PC-9 (cell line): Measurements from ENCODE around the gene PRR7. TPM values are rescaled to one million over a fixed set of nuclear protein-coding genes. Genes with fewer than 3 reads are reported as not detected.

ENCODE experiments used
- BruUV-seq: library from RNA; stranded (reverse); fragments of 400-500 nt; replicated peaks from 2 replicates; lab custom pipeline; 2021; lab: Mats Ljungman, UMichigan
- CTCF ChIA-PET: fragments of 300-600 bp; sonication (Branson Sonifier 250); formaldehyde crosslinking; loops from one replicate; lab custom pipeline; 2022; ENCODE audit warnings: antibody characterized with exemption; lab: Charles Lee
- POLR2A ChIA-PET: fragments of 300-600 bp; sonication (Branson Sonifier 250); formaldehyde crosslinking; loops from one replicate; lab custom pipeline; 2022; ENCODE audit warnings: antibody characterized with exemption; ENCODE audit not compliant: unreplicated experiment; lab: Charles Lee
- DNase-seq, 2 experiments: peaks; one replicate each; pipeline versions ENCODE4 v3.0.0 to v3.0.0-alpha.2; 2015 to 2022; ENCODE audit warnings: mixed read lengths in 1 of 2
- H2AFZ ChIP-seq: fragments of 200-600 bp; sonication (generic); 2 replicates; pipeline ENCODE4 v1.8.1; 2017; ENCODE audit warnings: antibody characterized with exemption
- H3F3A ChIP-seq: fragments of 200-600 bp; sonication (generic); 2 replicates; pipeline ENCODE4 v1.8.1; 2017; ENCODE audit warnings: antibody characterized with exemption, mild to moderate bottlenecking, low read depth; ENCODE audit not compliant: insufficient read depth
- H3K27ac ChIP-seq: fragments of 200-600 bp; sonication (generic); 2 replicates; pipeline ENCODE4 v1.6.1; 2016; ENCODE audit warnings: mixed run types
- H3K27me3 ChIP-seq: fragments of 200-600 bp; sonication (generic); 2 replicates; pipeline ENCODE4 v1.6.1; 2016; ENCODE audit warnings: low read depth, mixed run types; ENCODE audit not compliant: insufficient read depth
- H3K36me3 ChIP-seq: fragments of 200-600 bp; sonication (generic); 2 replicates; pipeline ENCODE4 v1.6.1; 2016; ENCODE audit warnings: low read depth, mixed run types
- H3K4me1 ChIP-seq: fragments of 200-600 bp; sonication (generic); replicated peaks from 2 replicates; pipeline ENCODE4 v1.6.1; 2016; ENCODE audit warnings: mixed run types; ENCODE audit not compliant: insufficient read depth
- H3K4me2 ChIP-seq: fragments of 200-600 bp; sonication (generic); 2 replicates; pipeline ENCODE4 v1.6.1; 2017; ENCODE audit warnings: mixed run types
- H3K4me3 ChIP-seq: fragments of 200-600 bp; sonication (generic); 2 replicates; pipeline ENCODE4 v1.6.1; 2016; ENCODE audit warnings: mixed run types
- H3K79me2 ChIP-seq: fragments of 200-600 bp; sonication (generic); 2 replicates; pipeline ENCODE4 v1.6.1; 2017; ENCODE audit warnings: low read depth, mixed run types
- H3K9me2 ChIP-seq: fragments of 200-600 bp; sonication (generic); 2 replicates; pipeline ENCODE4 v1.8.1; 2017; ENCODE audit warnings: mild to moderate bottlenecking; ENCODE audit not compliant: insufficient read depth
- H3K9me3 ChIP-seq: fragments of 200-600 bp; sonication (generic); 2 replicates; pipeline ENCODE4 v1.8.1; 2016; ENCODE audit warnings: low read depth; ENCODE audit not compliant: insufficient read depth
- H4K20me1 ChIP-seq: fragments of 200-600 bp; sonication (generic); 2 replicates; pipeline ENCODE4 v1.8.1; 2017; ENCODE audit not compliant: insufficient read depth
- EZH2 ChIP-seq: fragments of 200-600 bp; sonication (generic); IDR thresholded peaks from 2 replicates; pipeline ENCODE4 v1.8.0; 2017; ENCODE audit warnings: antibody characterized with exemption, low read depth
- intact Hi-C: fragments of 100-400 bp; cut with micrococcal nuclease; formaldehyde crosslinking; loops from one replicate; pipeline ENCODE4 v1.10.0; 2022; ENCODE audit not compliant: unreplicated experiment
- total RNA-seq: library from RNA; stranded (reverse); gene quantifications from 2 replicates; pipeline ENCODE4 v1.2.3, GENCODE V29; 2021
- TF ChIP-seq, protein P1 (sequence below): fragments of 200-600 bp; sonication (generic); conservative IDR thresholded peaks from 2 replicates; pipeline ENCODE4 v1.6.1; 2017; ENCODE audit warnings: mixed run types, antibody characterized with exemption, mild to moderate bottlenecking, moderate library complexity

The PRR7 gene
- total RNA-seq, 1 experiment from 2014 or later, result 22.2 TPM

DNA sequence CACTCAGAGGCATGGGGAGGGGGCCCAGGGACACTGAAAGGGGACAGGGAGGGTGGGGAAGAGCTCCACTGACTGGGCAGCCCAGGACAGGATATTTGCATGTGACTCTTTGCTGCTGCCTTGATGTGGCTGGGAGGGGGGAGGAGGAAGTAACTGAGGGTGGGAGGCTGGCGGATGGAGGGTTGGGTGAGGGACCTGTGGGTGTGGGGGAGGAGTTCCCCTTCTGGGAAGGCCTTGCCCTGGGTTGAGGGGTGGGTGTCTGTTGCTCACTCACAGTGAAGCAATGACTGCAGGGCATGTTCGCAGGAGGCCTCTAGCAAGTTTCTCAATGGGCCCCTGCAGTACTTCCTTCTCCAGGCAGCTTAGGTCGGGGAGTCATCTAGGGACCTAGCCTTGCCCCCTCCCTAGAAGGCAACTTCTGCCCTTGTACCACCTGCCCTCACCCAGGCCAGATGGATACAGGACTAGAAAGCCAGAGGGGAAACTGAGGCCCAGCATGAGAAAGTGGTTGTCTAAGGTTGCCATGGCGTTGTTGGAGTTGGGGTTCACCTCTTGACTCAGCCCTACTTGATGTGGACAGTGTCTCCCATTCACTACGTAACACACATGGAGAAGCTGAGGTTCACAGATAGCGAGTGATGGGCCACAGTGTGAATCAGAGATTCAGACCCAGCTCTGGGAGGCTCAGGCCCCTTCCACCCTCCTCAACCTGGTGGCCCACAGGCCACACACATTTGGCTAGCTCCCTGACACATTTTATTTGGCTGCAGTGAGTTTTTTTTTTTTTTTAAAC is 17.2 kb upstream of the PRR7 start:
- POLR2A ChIA-PET, result no interaction called here
- intact Hi-C loops, result no loop called here

DNA sequence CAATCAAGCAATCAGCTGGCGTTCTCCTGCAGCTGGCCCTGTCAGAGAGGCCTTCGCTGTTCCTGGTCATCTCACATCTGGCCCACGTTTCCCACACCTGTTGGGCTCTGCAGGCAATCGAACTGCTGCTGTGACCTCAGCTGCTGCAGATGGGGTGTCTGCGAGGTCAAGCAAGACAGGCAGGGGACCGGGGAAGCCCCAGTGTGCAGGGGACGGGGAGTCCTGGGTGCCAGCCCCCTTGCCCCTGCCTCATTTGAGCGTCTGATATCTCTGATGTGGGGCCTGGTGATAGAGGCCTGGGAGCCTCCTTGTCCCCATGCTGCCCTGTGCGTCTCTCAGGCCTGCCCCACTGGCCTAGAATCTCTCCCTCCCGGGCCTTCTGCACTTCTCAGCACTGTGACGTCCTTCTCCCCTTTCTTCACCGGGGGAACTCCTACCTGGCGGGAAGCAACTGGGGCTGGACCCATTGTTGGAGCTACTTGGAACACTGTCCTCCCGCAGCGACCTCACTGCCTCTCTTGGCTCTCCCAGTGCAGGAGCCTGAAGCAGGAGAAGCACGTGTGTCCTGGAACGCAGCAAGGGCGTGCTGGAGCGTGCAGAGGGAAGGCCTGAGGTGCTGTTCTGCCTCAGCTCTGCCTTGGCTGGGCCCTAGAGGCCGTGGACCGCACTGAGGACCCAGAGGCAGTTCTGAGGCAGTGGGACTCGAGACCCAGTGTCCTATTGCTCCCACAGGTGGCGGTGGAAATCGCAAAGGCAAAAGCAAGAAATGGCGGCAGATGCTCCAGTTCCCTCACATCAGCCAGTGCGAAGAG is 16.3 kb upstream of the PRR7 start:
- CTCF ChIA-PET, result no interaction called here
- Histone ChIP-seq H3K4me3 (no peak overlapping the region), H3K27me3 (no peaks in the 10 kb centered on the region), H3K79me2 (peaks cover 35% of the 10 kb centered on the region), H3K9me3 (no peaks in the 10 kb centered on the region), H2AFZ (no peak overlapping the region), H3K4me1 (peaks cover 18% of the 10 kb centered on the region), H3F3A (peaks cover 11% of the 10 kb centered on the region; the same call in 1 of the 2 replicates), H3K27ac (no peak overlapping the region), H3K36me3 (no peaks in the 10 kb centered on the region), H3K9me2 (no peaks in the 10 kb centered on the region), H4K20me1 (peaks cover 29% of the 10 kb centered on the region), H3K4me2 (no peak overlapping the region)
- intact Hi-C loops, result no loop called here
- BruUV-seq, result no TSS peak
- DNase-seq, result no peak
- POLR2A ChIA-PET, result no interaction called here
- no peak for TF ChIP-seq EZH2
- TF ChIP-seq, protein P1, sequence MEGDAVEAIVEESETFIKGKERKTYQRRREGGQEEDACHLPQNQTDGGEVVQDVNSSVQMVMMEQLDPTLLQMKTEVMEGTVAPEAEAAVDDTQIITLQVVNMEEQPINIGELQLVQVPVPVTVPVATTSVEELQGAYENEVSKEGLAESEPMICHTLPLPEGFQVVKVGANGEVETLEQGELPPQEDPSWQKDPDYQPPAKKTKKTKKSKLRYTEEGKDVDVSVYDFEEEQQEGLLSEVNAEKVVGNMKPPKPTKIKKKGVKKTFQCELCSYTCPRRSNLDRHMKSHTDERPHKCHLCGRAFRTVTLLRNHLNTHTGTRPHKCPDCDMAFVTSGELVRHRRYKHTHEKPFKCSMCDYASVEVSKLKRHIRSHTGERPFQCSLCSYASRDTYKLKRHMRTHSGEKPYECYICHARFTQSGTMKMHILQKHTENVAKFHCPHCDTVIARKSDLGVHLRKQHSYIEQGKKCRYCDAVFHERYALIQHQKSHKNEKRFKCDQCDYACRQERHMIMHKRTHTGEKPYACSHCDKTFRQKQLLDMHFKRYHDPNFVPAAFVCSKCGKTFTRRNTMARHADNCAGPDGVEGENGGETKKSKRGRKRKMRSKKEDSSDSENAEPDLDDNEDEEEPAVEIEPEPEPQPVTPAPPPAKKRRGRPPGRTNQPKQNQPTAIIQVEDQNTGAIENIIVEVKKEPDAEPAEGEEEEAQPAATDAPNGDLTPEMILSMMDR, result no peak

More for the DNA sequence above, 17.2 kb upstream of the PRR7 start:
- Histone ChIP-seq H3K79me2 (peaks cover 35% of the 10 kb centered on the region), H2AFZ (no peak overlapping the region), H3K4me2 (no peak overlapping the region), H3K36me3 (no peaks in the 10 kb centered on the region), H4K20me1 (peaks cover 29% of the 10 kb centered on the region), H3K9me3 (no peaks in the 10 kb centered on the region), H3K9me2 (no peaks in the 10 kb centered on the region), H3F3A (peaks cover 10% of the 10 kb centered on the region; the same call in 1 of the 2 replicates), H3K27me3 (no peaks in the 10 kb centered on the region), H3K4me3 (no peak overlapping the region), H3K27ac (no peak overlapping the region), H3K4me1 (peaks cover 23% of the 10 kb centered on the region)
- TF ChIP-seq, protein P1, result no peak
- TF ChIP-seq EZH2, result no peak
- DNase-seq, result no peak
- no TSS peak for BruUV-seq
- CTCF ChIA-PET, result no interaction called here

DNA sequence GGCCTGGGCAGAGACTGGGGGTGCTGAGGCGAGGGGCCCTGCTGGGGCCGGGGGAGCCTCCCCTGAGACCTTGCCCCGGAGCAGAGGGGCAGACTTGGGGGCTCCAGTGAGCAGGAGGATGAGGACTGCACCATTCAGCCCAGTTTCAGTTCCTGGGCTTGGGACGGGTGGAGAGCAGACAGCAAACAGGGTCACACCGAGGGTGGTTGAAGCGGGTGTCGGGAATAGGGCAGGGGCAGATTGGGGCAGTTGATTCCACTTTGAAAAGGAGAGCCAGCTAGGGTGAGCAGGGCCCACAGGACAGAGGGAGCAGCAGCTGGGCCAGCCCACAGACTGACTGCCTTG is 15.7 kb upstream of the PRR7 start:
- Histone ChIP-seq H3K9me2 (no peaks in the 10 kb centered on the region), H4K20me1 (peaks cover 29% of the 10 kb centered on the region), H3K4me3 (no peak overlapping the region), H3K27ac (no peak overlapping the region), H3K9me3 (no peaks in the 10 kb centered on the region), H3K27me3 (no peaks in the 10 kb centered on the region), H3K4me2 (no peak overlapping the region), H3K79me2 (peaks cover 35% of the 10 kb centered on the region), H2AFZ (no peak overlapping the region), H3K36me3 (no peaks in the 10 kb centered on the region), H3F3A (peaks cover 9% of the 10 kb centered on the region; the same call in 1 of the 2 replicates), H3K4me1 (peaks cover 15% of the 10 kb centered on the region)
- no peak for TF ChIP-seq EZH2
- TF ChIP-seq, protein P1, result no peak
- intact Hi-C loops, result no loop called here
- ChIA-PET POLR2A (no interaction called here), CTCF (no interaction called here)
- no peak for DNase-seq
- no TSS peak for BruUV-seq
